ENCODE measurements around the gene TRIP12. TPM values are rescaled to one million over a fixed set of nuclear protein-coding genes. Genes with fewer than 3 reads are reported as not detected.
A peak's percentile ranks its signal among the peaks of the same experiment; 100 is the strongest.

The TRIP12 gene
- total RNA-seq, 6 experiments from 2014 or later, result 249 to 296 (median 265) TPM

- Mint-ChIP-seq H3K4me3 (peak overlapping the region; percentile 99), H3K9me3 (no peaks in the 10 kb centered on the region), H3K27me3 (ENCODE audit: insufficient read depth) (peaks cover 3% of the 10 kb centered on the region), H3K36me3 (ENCODE audit: low read depth) (peaks cover 21% of the 10 kb centered on the region), H3K27ac (peak overlapping the region; percentile 98), H3K4me1 (ENCODE audit: low read depth) (peaks cover 33% of the 10 kb centered on the region)
- no peak for DNase-seq
- TF ChIP-seq, protein P1, sequence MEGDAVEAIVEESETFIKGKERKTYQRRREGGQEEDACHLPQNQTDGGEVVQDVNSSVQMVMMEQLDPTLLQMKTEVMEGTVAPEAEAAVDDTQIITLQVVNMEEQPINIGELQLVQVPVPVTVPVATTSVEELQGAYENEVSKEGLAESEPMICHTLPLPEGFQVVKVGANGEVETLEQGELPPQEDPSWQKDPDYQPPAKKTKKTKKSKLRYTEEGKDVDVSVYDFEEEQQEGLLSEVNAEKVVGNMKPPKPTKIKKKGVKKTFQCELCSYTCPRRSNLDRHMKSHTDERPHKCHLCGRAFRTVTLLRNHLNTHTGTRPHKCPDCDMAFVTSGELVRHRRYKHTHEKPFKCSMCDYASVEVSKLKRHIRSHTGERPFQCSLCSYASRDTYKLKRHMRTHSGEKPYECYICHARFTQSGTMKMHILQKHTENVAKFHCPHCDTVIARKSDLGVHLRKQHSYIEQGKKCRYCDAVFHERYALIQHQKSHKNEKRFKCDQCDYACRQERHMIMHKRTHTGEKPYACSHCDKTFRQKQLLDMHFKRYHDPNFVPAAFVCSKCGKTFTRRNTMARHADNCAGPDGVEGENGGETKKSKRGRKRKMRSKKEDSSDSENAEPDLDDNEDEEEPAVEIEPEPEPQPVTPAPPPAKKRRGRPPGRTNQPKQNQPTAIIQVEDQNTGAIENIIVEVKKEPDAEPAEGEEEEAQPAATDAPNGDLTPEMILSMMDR (IDR thresholded peaks at IDR 0.05), result no peak
These were observed 1.7 kb downstream of the TRIP12 start for GRCh38 chr2:229920011-229920641.

- peaks cover 34% of the 10 kb centered on the region for H3K4me1 Mint-ChIP-seq (ENCODE audit: low read depth)
- no peaks in the 10 kb centered on the region for H3K9me3 Mint-ChIP-seq
- H3K27ac Mint-ChIP-seq, result peak overlapping the region; percentile 25
- TF ChIP-seq, protein P1 (IDR thresholded peaks at IDR 0.05), result no peak
- no peak overlapping the region for H3K4me3 Mint-ChIP-seq
- H3K36me3 Mint-ChIP-seq (ENCODE audit: low read depth), result peaks cover 25% of the 10 kb centered on the region
- H3K27me3 Mint-ChIP-seq (ENCODE audit: insufficient read depth), result peaks cover 3% of the 10 kb centered on the region
- no peak for DNase-seq
These were observed 4.0 kb downstream of the TRIP12 start for GRCh38 chr2:229917793-229918192.

GRCh38 chr2:229914171-229914570 is 7.6 kb downstream of the TRIP12 start:
- Mint-ChIP-seq H3K4me3 (no peak overlapping the region), H3K27ac (no peak overlapping the region), H3K4me1 (ENCODE audit: low read depth) (peaks cover 50% of the 10 kb centered on the region), H3K9me3 (no peaks in the 10 kb centered on the region), H3K36me3 (ENCODE audit: low read depth) (peaks cover 20% of the 10 kb centered on the region), H3K27me3 (ENCODE audit: insufficient read depth) (no peaks in the 10 kb centered on the region)
- TF ChIP-seq, protein P1 (IDR thresholded peaks at IDR 0.05), result no peak
- no peak for DNase-seq

GRCh38 chr2:229910832-229911412 is 10.9 kb downstream of the TRIP12 start:
- TF ChIP-seq, protein P1 (IDR thresholded peaks at IDR 0.05), result peak; percentile 39
- H3K9me3 Mint-ChIP-seq, result no peaks in the 10 kb centered on the region
- no peak for DNase-seq
- peaks cover 10% of the 10 kb centered on the region for H3K36me3 Mint-ChIP-seq (ENCODE audit: low read depth)
- no peaks in the 10 kb centered on the region; the same call in 1 of the 2 replicates for H3K27me3 Mint-ChIP-seq (ENCODE audit: insufficient read depth)
- peaks cover 45% of the 10 kb centered on the region for H3K4me1 Mint-ChIP-seq (ENCODE audit: low read depth)
- H3K4me3 Mint-ChIP-seq, result no peak overlapping the region
- peak overlapping the region; percentile 25; the same call in 1 of the 2 replicates for H3K27ac Mint-ChIP-seq

- TF ChIP-seq, protein P1 (IDR thresholded peaks at IDR 0.05), result no peak
- H3K4me3 Mint-ChIP-seq, result no peak overlapping the region
- no peaks in the 10 kb centered on the region; the same call in 1 of the 2 replicates for H3K27me3 Mint-ChIP-seq (ENCODE audit: insufficient read depth)
- peaks cover 10% of the 10 kb centered on the region for H3K36me3 Mint-ChIP-seq (ENCODE audit: low read depth)
- peaks cover 45% of the 10 kb centered on the region for H3K4me1 Mint-ChIP-seq (ENCODE audit: low read depth)
- H3K27ac Mint-ChIP-seq, result peak overlapping the region; percentile 25
- H3K9me3 Mint-ChIP-seq, result no peaks in the 10 kb centered on the region
- DNase-seq, result no peak
These were observed 11.5 kb downstream of the TRIP12 start for GRCh38 chr2:229910147-229910831.
